Gastrocnemius medialis (tissue), 4 donors: ENCODE data around the gene COLEC11.

ENCODE experiments used
- POLR2A ChIP-seq, 2 donors: fragments of 450-650 bp; IDR thresholded peaks; one replicate each; pipeline ENCODE4 v1.6.1; 2017; ENCODE audit warnings: antibody characterized with exemption in 2 of 2, mild to moderate bottlenecking in 2 of 2, moderate library complexity in 2 of 2
- TF ChIP-seq, protein P1 (sequence below), 5 experiments: fragments of 450-650 bp in 3 of 5; fragments of 200-600 bp in 2 of 5; sonication (generic) in 2 of 5; IDR thresholded peaks in 4 of 5; conservative IDR thresholded peaks in 1 of 5; 1 replicate in 4 of 5; 2 replicates in 1 of 5; pipeline ENCODE4 v1.5.1; 2016 to 2019; ENCODE audit warnings: antibody characterized with exemption in 5 of 5, mild to moderate bottlenecking in 3 of 5, moderate library complexity in 3 of 5

DNA sequence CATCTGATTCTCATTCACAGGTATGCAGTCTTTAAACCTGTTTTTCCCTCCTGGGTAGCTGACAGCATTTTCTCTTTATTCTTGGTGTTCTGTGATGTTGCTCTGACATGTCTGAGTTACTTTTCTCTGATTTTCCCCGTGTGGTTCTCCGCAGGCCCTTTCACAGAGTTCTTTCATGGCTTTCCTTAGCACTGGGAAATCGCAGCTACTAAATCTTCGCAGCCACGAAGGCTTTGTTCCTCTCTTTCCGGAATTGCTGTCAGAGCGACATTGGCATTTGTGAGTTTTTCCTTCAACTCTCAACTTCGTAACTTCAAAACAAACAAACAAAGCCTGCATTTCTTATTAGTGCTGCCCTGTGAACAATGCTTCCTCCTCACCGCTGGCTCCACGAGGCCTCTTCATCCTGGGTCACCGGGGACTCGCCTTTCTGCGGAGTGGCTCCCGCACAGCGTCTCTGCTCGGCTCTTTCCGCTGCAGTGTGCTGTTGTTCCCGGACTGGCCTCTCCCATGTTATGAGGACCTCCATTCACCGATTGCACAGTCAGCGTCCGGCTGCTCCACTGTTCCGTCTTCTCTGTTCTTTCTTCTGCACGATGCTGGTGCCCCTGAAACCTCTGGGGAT lies 16.1 kb downstream of the COLEC11 start:
- TF ChIP-seq, protein P1, sequence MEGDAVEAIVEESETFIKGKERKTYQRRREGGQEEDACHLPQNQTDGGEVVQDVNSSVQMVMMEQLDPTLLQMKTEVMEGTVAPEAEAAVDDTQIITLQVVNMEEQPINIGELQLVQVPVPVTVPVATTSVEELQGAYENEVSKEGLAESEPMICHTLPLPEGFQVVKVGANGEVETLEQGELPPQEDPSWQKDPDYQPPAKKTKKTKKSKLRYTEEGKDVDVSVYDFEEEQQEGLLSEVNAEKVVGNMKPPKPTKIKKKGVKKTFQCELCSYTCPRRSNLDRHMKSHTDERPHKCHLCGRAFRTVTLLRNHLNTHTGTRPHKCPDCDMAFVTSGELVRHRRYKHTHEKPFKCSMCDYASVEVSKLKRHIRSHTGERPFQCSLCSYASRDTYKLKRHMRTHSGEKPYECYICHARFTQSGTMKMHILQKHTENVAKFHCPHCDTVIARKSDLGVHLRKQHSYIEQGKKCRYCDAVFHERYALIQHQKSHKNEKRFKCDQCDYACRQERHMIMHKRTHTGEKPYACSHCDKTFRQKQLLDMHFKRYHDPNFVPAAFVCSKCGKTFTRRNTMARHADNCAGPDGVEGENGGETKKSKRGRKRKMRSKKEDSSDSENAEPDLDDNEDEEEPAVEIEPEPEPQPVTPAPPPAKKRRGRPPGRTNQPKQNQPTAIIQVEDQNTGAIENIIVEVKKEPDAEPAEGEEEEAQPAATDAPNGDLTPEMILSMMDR (IDR thresholded peaks at IDR 0.05 in 4 of 5, conservative IDR thresholded peaks at IDR 0.05 in 1 of 5): no peak
- no peak for TF ChIP-seq POLR2A (IDR thresholded peaks at IDR 0.05)
